ENCODE results near the gene CYFIP1. TPM values are rescaled to one million over a fixed set of nuclear protein-coding genes. Genes with fewer than 3 reads are reported as not detected.

CYFIP1 gene
- total RNA-seq, 1 donor: 108 TPM

- H3K4me3 ChIP-seq (ENCODE audit: low read depth, low read length): no peak overlapping the region
- TF ChIP-seq, protein P1, sequence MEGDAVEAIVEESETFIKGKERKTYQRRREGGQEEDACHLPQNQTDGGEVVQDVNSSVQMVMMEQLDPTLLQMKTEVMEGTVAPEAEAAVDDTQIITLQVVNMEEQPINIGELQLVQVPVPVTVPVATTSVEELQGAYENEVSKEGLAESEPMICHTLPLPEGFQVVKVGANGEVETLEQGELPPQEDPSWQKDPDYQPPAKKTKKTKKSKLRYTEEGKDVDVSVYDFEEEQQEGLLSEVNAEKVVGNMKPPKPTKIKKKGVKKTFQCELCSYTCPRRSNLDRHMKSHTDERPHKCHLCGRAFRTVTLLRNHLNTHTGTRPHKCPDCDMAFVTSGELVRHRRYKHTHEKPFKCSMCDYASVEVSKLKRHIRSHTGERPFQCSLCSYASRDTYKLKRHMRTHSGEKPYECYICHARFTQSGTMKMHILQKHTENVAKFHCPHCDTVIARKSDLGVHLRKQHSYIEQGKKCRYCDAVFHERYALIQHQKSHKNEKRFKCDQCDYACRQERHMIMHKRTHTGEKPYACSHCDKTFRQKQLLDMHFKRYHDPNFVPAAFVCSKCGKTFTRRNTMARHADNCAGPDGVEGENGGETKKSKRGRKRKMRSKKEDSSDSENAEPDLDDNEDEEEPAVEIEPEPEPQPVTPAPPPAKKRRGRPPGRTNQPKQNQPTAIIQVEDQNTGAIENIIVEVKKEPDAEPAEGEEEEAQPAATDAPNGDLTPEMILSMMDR (IDR thresholded peaks at IDR 0.05; ENCODE audit: insufficient read depth, low read depth, low read length): no peak
- DNase-seq (ENCODE audit: low read depth): no peak
Measured at GRCh38 chr15:22913646-22914380, 66.4 kb downstream of the CYFIP1 start.

DNA sequence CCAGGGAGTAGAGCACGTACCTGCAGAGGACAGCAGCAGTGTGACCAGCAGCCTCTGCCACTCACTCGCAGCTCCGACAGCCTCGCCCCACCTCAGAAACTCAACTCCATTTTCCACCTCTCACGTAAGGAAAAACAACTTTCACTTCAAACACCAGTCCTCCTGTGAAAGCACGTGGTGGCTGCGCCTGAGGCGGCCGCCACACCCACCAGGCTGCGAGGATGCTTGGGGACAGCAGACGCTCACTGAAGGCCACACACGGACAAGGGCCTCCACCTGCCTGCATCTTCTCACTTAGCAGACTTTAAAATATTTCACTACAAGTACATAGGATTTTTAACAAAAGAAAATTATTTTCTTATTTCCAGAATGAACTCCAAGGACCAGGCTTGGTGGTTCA lies 67.9 kb downstream of the CYFIP1 start:
- DNase-seq (ENCODE audit: low read depth): no peak
- TF ChIP-seq, protein P1 (IDR thresholded peaks at IDR 0.05; ENCODE audit: insufficient read depth, low read depth, low read length): no peak
- H3K4me3 ChIP-seq (ENCODE audit: low read depth, low read length): no peak overlapping the region

DNA sequence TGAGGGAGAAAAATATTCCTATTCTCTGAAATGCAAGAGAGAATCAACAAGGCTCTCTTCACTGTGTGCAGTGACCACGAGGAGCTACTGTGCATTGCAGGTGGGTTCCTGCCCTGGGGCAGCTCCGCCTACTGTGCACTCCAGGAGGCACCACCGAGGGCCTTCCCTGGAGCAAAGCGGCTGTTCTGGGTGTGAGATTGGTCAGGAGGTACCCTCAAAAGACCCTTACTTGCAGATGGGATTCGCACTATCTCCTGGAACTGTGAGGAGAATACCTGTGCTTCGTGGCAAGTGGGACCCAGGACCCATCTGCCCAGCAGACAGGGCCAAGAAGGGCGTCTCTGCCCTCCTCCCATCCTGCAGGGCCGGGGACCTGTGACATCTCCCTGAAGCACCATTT lies 68.9 kb downstream of the CYFIP1 start:
- no peak overlapping the region for H3K4me3 ChIP-seq (ENCODE audit: low read depth, low read length)
- TF ChIP-seq, protein P1 (IDR thresholded peaks at IDR 0.05; ENCODE audit: insufficient read depth, low read depth, low read length): no peak
- no peak for DNase-seq (ENCODE audit: low read depth)

DNA sequence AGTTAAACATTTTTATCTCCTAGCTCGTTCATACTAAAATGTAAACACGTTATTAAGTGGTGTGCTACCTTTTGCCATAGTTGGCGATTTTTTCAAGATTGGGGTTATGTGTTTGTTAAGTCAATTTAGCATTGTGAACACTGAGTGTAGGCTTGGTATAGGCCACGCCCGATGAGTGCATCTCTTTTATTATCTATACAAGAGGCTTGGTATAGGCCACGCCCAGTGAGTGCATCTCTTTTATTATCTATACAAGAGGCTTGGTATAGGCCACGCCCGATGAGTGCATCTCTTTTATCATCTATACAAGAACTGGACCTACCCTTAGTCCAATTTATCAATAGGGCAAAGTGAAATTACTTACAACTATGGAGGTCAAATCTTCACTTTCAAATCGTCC lies 71.3 kb downstream of the CYFIP1 start:
- TF ChIP-seq, protein P1 (IDR thresholded peaks at IDR 0.05; ENCODE audit: insufficient read depth, low read depth, low read length): no peak
- H3K4me3 ChIP-seq (ENCODE audit: low read depth, low read length): no peak overlapping the region
- no peak for DNase-seq (ENCODE audit: low read depth)

GRCh38 chr15:22907161-22907950 lies 72.8 kb downstream of the CYFIP1 start:
- DNase-seq (ENCODE audit: low read depth): no peak
- TF ChIP-seq, protein P1 (IDR thresholded peaks at IDR 0.05; ENCODE audit: insufficient read depth, low read depth, low read length): no peak
- no peak overlapping the region for H3K4me3 ChIP-seq (ENCODE audit: low read depth, low read length)

DNA sequence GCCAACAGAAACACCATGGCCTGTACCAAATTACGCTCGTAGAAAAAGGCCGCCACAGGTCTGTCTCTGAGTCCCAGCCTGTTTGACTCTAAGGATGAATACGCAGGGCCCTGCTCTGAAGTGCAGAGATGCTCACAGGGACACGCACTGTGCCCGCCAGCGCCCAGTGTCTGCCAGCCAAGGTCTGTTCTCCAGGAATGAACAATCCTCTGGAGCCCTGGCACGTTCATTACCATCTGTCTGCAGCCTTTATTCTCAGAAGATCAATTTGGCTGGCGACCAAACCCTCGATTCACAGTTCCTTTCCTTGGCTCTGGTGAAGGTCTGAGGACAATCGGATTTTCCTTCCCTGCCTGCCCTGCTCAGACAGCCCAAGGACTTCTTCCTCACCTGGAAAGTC lies 75.4 kb downstream of the CYFIP1 start:
- TF ChIP-seq, protein P1 (IDR thresholded peaks at IDR 0.05; ENCODE audit: insufficient read depth, low read depth, low read length): no peak
- no peak overlapping the region for H3K4me3 ChIP-seq (ENCODE audit: low read depth, low read length)
- no peak for DNase-seq (ENCODE audit: low read depth)
